Transverse colon (tissue), 4 donors: ENCODE measurements around the gene TAF5L. TPM values are rescaled to one million over a fixed set of nuclear protein-coding genes. Genes with fewer than 3 reads are reported as not detected.
A peak's percentile ranks its signal among the peaks of the same experiment; 100 is the strongest.

ENCODE experiments used
- DNase-seq: peaks from one replicate; pipeline ENCODE4 v3.0.0-alpha.2; 2019
- H3K27ac ChIP-seq, 4 donors: fragments of 200-600 bp; sonication (generic); 2 replicates each; pipeline ENCODE4 v1.5.1; 2016 to 2018; ENCODE audit warnings: inconsistent platforms in 4 of 4
- H3K27me3 ChIP-seq: fragments of 200-600 bp; sonication (generic); 2 replicates; pipeline ENCODE4 v1.5.1; 2017; ENCODE audit warnings: inconsistent platforms
- H3K36me3 ChIP-seq, 4 donors: fragments of 200-600 bp; sonication (generic); 2 replicates each; pipeline ENCODE4 v1.5.1; 2017 to 2019; ENCODE audit warnings: inconsistent platforms in 4 of 4
- H3K4me1 ChIP-seq, 4 donors: fragments of 200-600 bp; sonication (generic); 2 replicates each; pipeline ENCODE4 v1.5.1; 2017 to 2020; ENCODE audit warnings: inconsistent platforms in 4 of 4
- H3K4me3 ChIP-seq, 4 donors: fragments of 200-600 bp; sonication (generic); 1 replicate in 1 of 4; 2 replicates in 3 of 4; pipeline versions ENCODE4 v1.5.1 to v1.6.1; 2017 to 2019; ENCODE audit warnings: inconsistent platforms in 4 of 4
- H3K9me3 ChIP-seq, 2 donors: fragments of 200-600 bp; sonication (generic); 2 replicates each; pipeline ENCODE4 v1.5.1; 2017 to 2019; ENCODE audit warnings: inconsistent platforms in 2 of 2
- CTCF ChIP-seq, 5 experiments: fragments of 200-600 bp in 3 of 5; fragments of 450-650 bp in 2 of 5; sonication (generic) in 3 of 5; IDR thresholded peaks; 1 replicate in 2 of 5; 2 replicates in 3 of 5; pipeline ENCODE4 v1.5.1; 2016 to 2017; ENCODE audit warnings: antibody characterized with exemption in 5 of 5, inconsistent platforms in 3 of 5, mild to moderate bottlenecking in 2 of 5, moderate library complexity in 1 of 5
- EP300 ChIP-seq: sonication (generic); formaldehyde crosslinking; IDR thresholded peaks from one replicate; pipeline ENCODE4 v1.6.1; 2017; ENCODE audit warnings: antibody characterized with exemption, low read depth
- POLR2A ChIP-seq: fragments of 450-650 bp; IDR thresholded peaks from one replicate; pipeline ENCODE4 v1.6.1; 2016; ENCODE audit warnings: antibody characterized with exemption, mild to moderate bottlenecking, moderate library complexity
- POLR2AphosphoS5 ChIP-seq, 3 donors: sonication (generic); formaldehyde crosslinking; IDR thresholded peaks; one replicate each; pipeline ENCODE4 v1.6.1; 2016; ENCODE audit warnings: antibody characterized with exemption in 3 of 3
- WGBS, 2 donors: methylation state at CpG; one replicate each; pipeline ENCODE4 v1.1.5; 2018; ENCODE audit warnings: low coverage in 1 of 2; 5-methylcytosine and 5-hydroxymethylcytosine counted together
- in situ Hi-C, 4 donors: fragments of 200-750 bp; cut with MboI; loops; one replicate each; pipeline versions ENCODE4 v1.15.0 to v1.15.1; 2017; ENCODE audit warnings: low sequenced_read_pairs in 3 of 4, low pct_ligation_motif_present in 1 of 4, low pct_unique_long_range_greater_than_20kb in 1 of 4
- intact Hi-C: fragments of 100-400 bp; cut with DNase I; formaldehyde crosslinking; loops from one replicate; pipeline ENCODE4 v1.15.1; 2023; ENCODE audit warnings: low total_unique reads
- total RNA-seq, 4 donors: library from RNA; depleted of rRNA; stranded (reverse); fragments of >200 nt; gene quantifications; one replicate each; pipeline ENCODE4 v1.1.0, GENCODE V29; 2016

The TAF5L gene
- total RNA-seq, 4 donors from 2014 or later: 10.7 to 22.1 (median 15.4) TPM

GRCh38 chr1:229557913-229558414 is 68.0 kb downstream of the TAF5L start:
- DNase-seq: peak; percentile 54
- Histone ChIP-seq H3K27ac (peak overlapping the region; percentile 93 to 99 (median 98)), H3K9me3 (no peaks in the 10 kb centered on the region), H3K36me3 (no peaks in the 10 kb centered on the region), H3K27me3 (no peaks in the 10 kb centered on the region), H3K4me1 (peaks cover 10 to 31% (median 21%) of the 10 kb centered on the region in 4 donors), H3K4me3 (peak overlapping the region; percentile 71 to 96 (median 86))
- intact Hi-C loops (loop anchor here (5.0 kb wide), 1 partner anchor 69 kb away; the partner anchor contains the start of genes TAF5L and URB2), in situ Hi-C loops (no loop called here)
- no peak for TF ChIP-seq POLR2AphosphoS5 (IDR thresholded peaks at IDR 0.05)
- no peak for TF ChIP-seq EP300
- TF ChIP-seq POLR2A: peak; percentile 20
- TF ChIP-seq CTCF (IDR thresholded peaks at IDR 0.05): no peak
- WGBS, 2 donors: 0% methylated on average over 18 of the region's 59 CpGs; no CpG with 5 or more reads in 1 of the 2 donors

- no peak for DNase-seq
- no peaks in the 10 kb centered on the region for H3K9me3 ChIP-seq
- no peaks in the 10 kb centered on the region for H3K36me3 ChIP-seq
- intact Hi-C loops: loop anchor here (5.0 kb wide), 1 partner anchor 70 kb away; the partner anchor contains the start of genes TAF5L and URB2
- no peaks in the 10 kb centered on the region for H3K27me3 ChIP-seq
- no peak for TF ChIP-seq EP300
- no peak for TF ChIP-seq POLR2A
- no peak for TF ChIP-seq POLR2AphosphoS5 (IDR thresholded peaks at IDR 0.05)
- TF ChIP-seq CTCF (IDR thresholded peaks at IDR 0.05): no peak
- H3K4me1 ChIP-seq: peaks cover 10 to 28% (median 21%) of the 10 kb centered on the region in 4 donors
- WGBS, 2 donors: 12 to 20% methylated on average over 4 to 5 of the region's 5 CpGs
- peak overlapping the region; percentile 93 to 99 (median 98) for H3K27ac ChIP-seq
- in situ Hi-C loops: no loop called here
- H3K4me3 ChIP-seq: peak overlapping the region; percentile 71 to 96 (median 86)
Observed at GRCh38 chr1:229557200-229557850, 68.6 kb downstream of the TAF5L start.

DNA sequence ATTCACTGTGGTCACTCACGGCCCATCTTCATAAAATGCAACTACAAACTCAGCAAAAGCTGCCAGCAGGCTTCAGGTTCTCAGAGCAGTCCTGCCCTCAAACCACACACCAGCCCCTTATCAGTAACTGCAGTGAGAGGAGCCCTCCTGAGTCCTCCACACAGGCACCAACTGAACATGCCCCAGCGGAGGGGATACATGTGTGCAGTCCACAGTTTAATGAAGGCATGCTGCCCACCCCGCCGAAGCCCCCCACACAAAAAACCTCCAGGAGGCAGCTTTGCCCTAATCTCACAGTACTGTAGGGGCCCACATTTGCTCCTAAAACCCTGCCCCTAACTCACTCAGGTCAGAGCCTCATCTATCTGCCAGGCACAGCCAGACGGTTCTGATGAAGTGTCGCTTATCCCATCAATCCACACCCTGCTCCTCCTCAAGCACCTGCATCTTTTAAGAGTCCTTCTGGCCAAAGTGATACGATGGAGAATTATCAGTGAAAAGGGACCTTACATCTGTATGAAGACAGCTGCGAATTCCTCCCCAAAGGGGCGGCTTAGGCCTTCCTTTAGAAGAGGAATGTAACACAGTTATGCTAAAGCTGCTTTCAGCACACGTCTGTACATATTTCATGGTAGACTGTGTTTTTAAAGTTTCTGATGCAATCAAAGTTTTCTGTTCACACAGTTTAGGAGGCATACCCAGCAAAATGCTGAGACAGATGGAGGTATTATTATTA is 70.9 kb downstream of the TAF5L start:
- Histone ChIP-seq H3K4me3 (no peak overlapping the region), H3K9me3 (no peaks in the 10 kb centered on the region), H3K36me3 (no peaks in the 10 kb centered on the region), H3K4me1 (peaks cover 10 to 27% (median 21%) of the 10 kb centered on the region in 4 donors), H3K27ac (no peak overlapping the region), H3K27me3 (no peaks in the 10 kb centered on the region)
- intact Hi-C loops: loop anchor here (5.0 kb wide), 1 partner anchor 72 kb away; the partner anchor contains the start of genes TAF5L and URB2
- no peak for TF ChIP-seq EP300
- TF ChIP-seq CTCF (IDR thresholded peaks at IDR 0.05): no peak
- no peak for TF ChIP-seq POLR2AphosphoS5 (IDR thresholded peaks at IDR 0.05)
- no peak for TF ChIP-seq POLR2A
- DNase-seq: no peak
- 89 to 100% methylated on average over 2 to 10 of the region's 10 CpGs for WGBS, 2 donors
- in situ Hi-C loops: no loop called here

GRCh38 chr1:229553621-229554130 is 72.2 kb downstream of the TAF5L start:
- in situ Hi-C loops: no loop called here
- no peak for DNase-seq
- H3K27me3 ChIP-seq: no peaks in the 10 kb centered on the region
- 91 to 93% methylated on average over 6 to 7 of the region's 7 CpGs for WGBS, 2 donors
- intact Hi-C loops: no loop called here
- H3K4me3 ChIP-seq: no peak overlapping the region
- no peaks in the 10 kb centered on the region for H3K9me3 ChIP-seq
- peaks cover 8 to 23% (median 17%) of the 10 kb centered on the region in 4 donors for H3K4me1 ChIP-seq
- H3K27ac ChIP-seq: no peak overlapping the region
- TF ChIP-seq EP300: no peak
- no peak for TF ChIP-seq CTCF (IDR thresholded peaks at IDR 0.05)
- no peak for TF ChIP-seq POLR2AphosphoS5 (IDR thresholded peaks at IDR 0.05)
- H3K36me3 ChIP-seq: no peaks in the 10 kb centered on the region
